GM21515 (cell line): ENCODE measurements around the gene CEPT1.

ENCODE experiments used
- ATAC-seq: cut with Tn5 transposase; IDR thresholded peaks from one replicate; pipeline ENCODE4 v1.9.1; 2021; ENCODE audit not compliant: unreplicated experiment

Gene CEPT1

DNA sequence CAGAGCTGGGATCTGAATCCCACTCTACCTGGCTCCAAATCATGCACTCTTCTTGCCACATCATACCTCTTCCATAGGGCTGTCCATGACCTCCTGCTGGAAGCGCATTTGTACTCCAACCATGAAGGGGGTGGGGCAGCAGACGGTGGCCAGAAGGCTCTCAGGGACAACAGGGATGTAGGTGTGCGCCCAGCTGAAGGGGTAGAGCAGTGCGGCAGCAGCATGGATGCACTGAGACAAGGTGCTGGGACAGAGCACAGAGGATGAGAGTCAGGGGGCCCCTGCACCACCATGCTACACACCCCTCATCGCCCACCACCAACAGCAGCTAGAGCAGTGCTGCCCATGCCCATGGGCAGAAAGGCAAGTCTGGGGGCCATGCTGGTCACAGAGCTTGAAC is 52.1 kb downstream of the CEPT1 start:
- no peak for ATAC-seq

DNA sequence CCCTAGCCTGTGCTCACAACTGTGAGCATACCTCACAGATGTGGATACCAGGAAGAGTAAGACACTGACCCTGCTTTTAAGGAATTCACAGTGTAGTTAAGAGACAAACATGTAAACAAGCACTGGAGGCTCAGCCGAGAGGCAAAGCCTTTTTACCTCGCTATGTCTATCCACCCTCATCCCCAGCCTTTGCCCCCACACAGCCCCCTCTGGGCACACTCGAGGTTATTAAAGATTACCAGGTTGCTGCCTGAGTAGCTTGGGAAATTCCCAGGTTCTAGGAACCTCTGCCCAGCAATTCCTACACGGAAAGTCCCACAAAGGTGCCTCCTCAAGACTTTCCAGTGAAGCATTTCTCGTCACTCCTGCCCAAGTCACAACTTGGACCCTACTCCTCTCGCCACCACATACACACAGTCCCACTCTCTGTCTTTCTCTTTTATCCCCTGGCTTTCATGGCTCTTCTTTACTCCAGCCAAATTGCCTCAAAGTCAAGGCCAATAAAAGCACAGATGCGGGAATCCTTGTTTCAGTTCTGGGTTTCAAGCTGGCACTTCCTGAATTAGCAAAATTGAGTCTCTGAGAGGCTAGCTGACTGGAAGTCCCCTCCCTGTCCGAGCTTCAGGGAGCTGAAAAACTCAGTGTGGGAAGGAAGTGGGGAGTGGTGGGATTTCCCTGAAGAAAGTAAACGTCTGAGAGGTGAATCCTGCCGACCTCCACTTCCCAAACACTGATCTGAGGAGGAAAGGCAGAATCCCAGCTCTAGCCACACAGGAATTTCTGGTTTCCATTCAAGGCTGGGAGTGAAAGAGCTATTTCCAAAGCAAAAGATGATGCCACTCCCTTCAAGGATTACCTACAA is 52.9 kb downstream of the CEPT1 start:
- no peak for ATAC-seq

DNA sequence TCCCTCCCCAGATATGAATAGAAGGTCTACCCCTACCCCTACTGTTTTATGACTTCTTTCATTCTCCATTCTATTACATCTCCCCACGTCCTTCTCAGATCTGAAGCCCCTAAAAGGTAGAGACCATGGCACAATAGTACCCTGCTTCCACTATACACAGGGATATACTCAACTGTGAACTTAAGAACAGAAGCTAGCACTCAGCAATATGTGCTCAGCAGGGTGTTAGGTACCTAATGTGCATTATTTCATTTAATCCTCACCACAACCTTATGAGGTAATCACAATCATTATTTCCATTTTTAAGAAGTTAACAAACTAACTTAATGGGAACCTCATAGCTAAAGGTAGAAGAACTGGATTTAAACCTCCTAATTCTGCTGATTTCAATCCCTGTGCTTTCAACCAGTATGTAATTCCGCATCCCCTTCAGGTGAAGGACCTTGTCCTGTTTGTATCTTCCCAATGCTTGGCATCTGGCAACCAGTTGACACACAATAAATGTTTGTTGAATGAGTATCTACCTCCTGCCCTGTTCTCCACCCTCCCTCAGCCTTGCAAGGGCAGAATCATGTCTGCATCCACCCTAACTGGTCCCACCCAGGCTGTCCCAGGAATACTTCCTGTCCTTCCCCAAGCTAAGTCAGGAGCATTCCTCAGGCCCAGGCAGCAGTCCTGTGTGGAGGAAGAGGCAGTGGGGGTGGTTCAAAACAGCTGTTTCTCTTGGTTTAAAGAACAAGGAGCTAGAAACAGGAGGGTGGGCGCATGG is 53.9 kb downstream of the CEPT1 start:
- no peak for ATAC-seq

DNA sequence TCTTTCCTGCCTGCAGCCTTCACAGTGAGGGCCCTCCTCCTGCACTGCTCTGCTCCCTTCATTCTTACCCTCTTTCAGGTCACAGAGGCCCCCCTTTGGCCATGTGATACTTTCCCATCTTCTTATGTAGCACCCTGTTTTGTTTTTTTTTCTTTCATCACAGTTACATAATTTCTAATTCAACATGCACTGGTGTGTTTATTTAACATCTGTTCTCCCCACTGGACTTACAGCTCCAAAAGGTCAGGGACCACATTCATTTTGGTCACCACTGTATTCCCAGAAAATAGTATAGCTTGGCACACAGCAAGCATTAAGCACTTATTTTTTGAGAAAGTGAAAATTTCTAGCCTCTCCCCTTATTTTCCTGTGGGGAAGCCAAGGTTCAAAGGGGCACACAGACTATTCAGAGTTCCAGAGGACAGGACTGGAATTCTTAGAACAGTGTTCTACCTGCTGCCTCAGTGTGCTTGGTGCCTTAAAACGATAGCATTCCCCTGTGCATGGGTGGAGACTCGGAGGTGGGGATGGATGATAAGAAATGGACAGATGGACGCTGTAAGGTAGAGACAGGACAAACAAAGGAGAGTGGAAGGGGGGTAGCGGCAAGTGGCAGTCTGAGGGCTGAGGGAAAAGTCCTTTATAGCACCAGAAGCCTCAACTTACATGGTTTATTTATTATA is 55.1 kb downstream of the CEPT1 start:
- ATAC-seq, result no peak

DNA sequence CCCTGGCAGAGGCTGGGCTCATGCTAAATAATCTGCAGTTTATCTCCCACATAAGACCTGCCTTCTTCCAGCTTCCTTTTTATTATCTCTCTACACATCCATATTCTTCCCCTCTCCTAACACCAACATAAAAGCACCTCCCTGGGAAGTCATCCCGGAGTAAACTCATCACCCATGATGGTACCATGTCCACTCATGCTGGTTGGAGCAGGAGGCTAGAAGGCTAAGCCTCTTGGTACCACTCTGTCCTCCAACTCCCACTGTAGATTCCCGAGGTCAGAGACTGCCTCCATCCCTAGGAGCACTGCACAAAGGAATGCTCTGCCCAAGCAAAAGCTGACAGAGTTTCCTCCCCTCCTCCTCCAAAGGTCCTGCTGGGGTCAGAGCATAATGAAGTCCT is 56.2 kb downstream of the CEPT1 start:
- no peak for ATAC-seq

DNA sequence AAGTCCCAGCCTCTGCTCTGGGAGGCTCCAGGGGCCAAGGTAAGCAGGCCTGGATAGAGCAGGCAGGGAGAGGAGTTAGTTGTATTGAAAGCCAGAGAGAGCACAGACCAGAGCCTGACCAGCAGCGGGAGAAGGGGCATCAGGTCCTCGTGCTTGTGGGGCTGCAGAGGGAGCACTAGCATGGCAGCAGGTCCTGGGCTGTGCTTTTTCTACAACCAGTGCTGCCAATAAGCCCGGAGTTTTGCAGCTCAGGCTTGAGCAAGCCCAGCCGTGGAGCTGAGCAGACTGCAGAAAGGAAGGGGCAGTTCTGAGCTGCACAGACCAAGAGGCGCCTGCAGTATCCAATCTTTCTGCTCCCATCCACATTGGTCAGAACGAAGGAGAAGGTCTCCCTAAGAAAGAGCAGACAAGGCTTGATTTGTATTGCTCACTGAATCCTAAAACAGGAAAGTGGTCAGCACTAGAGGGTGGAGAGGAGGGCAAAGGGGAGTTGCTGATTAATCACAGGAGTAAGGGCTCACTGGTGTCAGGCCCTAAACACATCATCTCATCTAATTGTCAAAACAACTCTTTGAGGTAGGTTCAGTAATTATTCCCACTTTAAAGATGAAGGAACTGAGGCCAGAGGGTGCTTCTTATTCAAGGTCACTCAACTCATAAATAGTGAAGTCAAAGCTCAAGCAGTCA is 57.7 kb downstream of the CEPT1 start:
- no peak for ATAC-seq

DNA sequence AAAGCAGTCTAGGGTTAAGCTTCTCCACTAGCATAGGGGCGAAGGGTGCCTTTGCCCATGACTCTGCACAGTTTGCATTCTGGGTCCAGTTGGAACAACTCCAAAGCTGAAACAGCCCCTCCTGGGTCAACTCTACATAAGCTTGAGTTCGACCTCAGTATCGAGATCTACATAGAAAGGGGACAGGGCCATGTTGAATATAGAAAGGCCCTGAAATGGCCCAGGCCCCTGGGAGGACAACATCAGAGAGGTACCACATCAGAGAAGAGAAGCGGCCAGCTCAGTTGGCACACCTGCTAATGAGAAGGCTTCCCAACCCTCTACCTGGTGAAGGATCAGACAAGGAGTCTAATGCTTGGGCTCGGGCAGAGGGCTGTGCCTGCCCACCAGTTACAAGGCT is 58.8 kb downstream of the CEPT1 start:
- ATAC-seq, result no peak

DNA sequence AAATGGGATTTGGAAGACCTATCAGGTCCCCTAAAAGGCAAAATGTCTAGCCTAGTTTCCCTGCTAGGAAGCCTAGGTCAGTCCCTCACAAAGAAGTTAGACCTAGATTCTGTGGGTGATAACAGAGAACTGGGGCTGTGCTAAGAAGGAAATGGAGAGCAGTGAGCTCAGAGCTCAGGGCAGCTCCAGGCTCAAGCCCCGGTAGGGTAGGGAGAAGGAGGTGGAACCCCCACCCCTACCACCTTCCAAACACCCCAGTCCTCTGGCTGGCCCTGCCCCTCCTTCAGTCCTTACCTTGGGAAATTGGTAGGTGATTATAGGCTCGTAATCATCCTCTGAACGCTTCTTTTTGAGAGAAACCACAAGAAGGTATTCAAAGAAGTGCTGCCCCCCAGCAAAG is 59.3 kb downstream of the CEPT1 start:
- no peak for ATAC-seq

DNA sequence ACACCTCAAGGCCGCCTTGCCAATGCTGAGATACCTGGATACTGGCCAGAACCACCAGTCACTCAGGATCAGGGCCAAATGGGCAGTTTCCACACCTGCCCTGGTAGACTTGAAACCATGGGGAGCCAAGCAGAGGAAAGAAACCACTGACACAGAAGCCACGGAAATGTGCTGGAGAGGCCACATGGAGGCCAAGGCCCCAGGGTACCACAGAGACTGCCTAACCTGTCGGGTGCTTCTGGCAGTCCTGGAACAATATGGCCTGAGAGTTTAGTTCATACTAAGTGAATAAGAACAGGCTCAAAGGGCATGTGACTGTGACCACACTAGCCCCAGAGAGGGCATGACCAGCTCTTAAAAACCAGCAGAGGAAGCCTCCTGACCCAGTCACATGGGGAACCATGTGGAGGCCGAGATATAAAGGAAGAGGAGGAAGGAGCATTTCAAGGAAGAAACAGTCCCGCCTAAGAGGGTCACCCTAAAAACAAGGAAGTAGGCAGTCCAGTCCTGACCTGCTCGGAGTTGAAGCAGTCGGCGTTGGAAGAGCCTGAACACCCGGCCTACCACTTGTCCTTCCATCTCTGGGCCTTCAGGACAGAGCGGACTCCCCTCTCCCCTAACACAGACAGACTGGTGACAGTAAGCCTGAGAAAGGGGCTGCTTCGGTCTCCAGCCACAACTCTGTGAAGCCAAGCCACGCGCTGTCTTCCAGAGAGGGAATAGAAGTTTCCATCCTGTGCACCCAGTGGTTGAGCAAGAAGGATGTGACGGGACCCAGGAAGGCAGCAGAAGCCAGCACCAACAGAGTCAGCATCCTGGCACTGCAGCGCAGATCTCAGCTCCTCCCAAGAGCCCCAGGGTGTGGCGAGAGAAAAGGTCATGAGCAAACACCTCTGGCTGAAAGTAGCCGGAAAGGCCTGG is 60.1 kb downstream of the CEPT1 start, which contains the start of gene DENND2D:
TSS of gene DENND2D (minus strand) at position 766 of the 921 bp plus-strand sequence. CDS start at position 579, 187 bp downstream.
- no peak for ATAC-seq

DNA sequence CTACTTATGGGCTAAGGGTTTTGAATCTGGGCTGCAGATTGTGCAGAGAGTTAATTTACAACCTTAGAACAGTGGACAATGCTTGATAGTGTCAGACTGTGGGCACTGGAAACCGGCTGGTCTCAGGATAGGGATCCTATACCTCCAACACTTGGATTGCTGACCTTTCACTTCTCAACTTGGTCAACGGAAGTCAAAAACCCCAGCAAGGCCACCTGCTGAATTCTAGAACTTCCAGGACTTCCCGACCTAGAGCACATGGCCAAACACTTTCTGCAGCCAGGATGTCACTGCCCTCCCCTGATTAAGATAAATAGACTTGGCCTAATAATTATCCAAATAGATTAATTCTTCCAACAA is 60.8 kb downstream of the CEPT1 start:
- ATAC-seq, result no peak

DNA sequence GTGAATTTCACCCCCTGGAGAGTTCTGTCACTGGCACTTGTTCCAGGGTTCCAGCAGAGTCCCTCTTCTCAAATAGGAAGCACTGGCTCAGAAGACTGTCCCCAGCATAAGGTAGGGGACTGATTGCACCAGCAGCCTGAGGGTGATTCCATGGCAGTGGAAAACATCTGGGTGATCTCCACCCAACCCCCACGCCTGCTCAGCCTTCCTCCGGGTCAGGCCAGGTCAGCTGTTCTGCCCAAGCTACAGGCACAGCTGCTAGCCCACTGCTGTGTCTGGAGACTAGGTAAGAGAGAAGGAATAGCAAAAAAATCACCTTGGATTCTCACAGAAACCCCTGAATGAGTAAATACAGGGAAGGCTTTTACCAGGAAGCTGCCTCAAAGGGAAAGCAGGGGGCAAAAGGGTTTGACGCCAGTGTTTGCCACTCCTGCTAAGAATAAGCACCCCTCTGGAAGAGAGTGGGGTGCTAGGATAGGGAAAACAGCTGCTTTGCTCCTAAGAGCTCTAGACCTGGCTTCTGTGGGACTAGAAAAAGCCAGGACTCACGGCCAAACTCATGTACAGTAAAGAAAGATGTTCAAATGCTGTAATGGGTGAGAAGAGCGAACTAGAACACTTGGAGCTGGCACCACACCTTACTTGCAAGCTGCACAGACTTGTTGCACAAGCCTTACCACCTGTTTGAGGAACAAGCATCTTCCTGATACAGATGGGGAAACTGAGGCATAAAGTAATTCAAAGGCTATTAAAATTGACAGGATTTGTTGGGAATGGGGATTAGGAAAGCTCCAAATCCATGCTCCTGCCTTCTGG is 61.5 kb downstream of the CEPT1 start:
- no peak for ATAC-seq

DNA sequence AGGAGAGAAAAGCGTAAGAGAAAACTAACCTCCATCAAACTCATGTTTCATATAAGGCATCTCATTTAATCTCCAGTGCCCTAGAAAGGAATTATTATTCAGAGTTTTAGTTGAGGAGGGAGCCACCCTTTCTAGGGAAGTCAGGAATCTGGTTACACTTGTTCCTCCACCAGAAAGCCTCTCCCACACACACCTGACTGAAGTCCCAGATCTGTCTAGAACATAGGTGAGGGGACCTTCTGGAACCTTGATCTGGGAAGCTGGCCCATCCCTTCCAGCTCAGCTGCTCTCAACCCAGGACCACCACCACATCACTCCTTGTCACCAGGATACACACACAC is 62.3 kb downstream of the CEPT1 start:
- ATAC-seq, result no peak

DNA sequence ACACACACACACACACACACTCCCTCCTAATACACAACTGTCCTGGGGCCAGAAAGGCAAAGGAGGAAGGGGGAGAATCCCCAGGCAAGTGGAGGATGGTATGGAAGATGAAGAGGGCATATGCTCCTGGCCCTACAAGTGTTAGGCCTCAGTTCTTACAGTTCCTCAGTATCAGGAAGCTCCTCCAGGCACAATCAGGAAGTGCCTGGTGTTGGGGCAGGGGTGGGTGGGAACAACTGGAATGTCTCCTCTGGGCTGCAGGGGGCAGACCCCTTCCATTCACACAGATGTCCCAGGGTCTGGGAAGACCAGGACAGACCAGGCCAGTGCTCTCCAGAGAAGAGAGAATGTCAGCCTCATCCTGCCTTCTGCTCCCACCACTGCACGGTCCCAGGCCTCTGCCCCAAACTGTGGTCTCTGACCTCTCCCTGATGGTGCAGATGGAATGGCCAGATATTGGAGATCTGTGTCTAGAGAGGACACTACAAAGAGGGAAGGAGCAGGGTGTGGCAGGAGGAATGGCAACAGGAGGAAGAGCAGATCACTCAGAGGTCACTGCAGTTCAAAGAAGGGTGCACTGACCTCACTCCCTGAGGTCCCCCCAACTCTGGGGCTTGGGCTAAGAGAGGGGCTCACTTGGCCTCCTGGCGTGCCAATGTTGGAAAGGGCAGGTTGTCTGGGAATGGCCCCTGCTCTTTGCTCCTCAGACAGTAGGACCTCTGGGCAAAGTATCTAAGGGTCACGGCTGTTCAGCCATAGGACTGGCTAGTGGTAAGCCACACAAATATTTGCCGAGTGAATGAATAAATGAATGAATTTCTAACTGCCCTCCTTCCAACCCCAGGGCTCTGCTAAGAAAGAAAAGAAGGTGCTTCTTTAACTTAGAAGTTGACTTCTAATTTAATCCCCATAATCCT is 62.9 kb downstream of the CEPT1 start:
- no peak for ATAC-seq

DNA sequence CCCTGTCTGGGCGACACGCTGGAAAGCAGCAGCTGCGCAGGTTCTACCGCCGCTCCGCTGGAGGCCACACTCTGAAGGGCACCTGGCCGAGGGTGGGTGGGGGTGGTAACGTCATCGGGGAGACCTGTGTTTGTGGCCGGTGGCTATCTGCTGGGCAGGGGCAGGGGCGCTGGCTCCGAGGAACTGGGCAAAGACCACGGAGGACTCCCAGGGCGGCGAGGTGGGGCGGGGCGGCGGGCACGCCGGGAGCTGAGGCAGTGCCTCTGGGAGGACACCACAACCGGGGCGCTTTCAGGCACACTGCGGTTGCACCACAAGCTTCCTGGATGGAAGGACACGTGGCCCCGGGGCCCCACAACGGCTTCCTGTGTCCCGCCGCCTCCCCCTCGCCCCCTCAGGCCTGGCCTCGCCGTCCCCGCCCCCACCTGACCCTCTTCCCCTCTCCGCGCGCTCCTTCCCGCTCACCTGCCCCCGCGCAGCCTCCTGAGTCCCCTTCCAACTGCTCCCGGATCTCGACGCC is 63.7 kb downstream of the CEPT1 start:
- peak; percentile 46 for ATAC-seq

DNA sequence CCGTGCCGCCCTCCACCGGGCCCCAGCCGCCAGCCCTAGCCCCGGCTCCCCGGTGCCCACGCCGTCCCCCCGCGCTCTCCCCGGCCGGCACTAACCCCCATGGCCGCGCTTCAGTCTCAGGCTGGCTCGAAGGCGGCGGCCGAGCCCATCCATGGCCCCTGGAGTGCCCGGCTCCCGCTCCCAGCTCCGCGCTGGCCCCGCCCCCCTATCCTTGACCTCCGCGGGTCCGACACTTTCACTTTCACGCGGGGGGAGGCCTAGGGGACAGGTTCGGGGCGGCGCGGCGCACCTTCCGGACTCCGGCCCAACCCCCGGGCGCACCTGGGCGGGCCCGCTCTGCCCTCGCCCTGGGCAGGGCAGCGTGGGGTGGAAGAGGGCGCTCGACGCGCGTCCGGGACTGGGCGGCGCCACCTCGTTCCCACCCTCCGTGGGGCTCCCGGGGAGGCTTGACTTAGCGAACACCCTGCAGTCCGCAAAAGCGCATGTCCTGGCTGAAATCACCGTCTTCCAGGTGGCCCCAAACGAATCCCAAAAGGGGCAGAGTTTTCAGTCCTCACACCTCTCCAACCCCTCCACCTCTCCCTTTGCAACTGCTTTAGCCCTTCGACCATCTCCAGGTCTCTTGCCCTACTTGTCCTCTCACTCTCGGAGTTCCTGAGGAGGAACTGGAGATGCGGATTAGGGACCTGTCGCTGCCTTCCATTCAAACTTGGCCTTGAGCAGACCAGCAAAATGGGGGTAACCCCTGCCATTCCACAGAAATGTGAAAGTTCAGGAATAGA is 64.4 kb downstream of the CEPT1 start:
- peak; percentile 62 for ATAC-seq

DNA sequence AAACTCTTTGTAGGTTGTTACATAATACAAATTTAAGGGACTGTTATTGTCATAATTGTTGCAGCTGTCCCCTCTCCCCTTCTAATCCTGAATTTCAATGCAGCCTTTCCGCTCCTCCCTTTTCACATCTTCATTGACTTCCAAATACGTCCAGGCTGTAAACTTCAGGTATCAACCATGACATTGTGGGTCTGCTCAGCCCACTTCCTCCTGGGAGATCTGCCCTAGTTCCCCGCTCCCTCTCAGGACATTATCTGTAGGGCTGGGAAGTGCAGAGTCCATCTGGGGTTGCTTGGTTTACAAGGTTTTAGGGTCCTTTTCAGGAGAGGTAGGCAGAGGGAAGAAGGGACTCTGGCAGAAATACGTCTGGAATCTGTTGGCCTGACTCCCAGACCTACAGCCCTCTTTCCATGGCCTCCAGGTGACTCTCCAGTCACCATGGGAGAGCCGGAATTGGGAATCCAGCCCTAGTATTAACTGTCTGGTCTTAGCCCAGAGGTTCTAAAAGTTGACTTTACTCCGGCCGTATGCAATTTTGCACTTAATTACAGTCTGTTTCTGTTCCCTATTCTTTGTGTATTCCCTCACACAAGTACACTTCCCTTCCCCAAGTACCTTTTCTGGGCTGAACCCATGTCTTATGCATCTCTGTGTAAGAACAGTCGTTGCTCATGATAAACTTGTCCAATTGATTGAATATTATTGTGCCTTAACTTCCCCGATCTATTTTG is 65.1 kb downstream of the CEPT1 start:
- no peak for ATAC-seq

DNA sequence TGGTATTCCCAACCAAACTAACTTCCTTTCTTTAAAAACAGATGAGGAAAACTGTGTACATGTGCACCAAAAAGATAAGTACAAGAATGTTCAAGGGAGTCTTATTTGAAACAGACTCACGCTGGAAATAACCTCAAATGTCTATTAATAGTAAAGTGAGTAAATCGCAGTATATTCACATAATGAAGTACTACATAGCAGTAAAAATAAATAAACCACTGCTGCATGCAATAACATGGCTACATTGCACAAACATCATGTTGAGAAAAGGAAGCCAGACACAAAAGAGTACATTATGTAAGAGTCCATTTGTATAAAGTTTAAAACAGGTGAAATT is 65.7 kb downstream of the CEPT1 start:
- ATAC-seq, result no peak
